Fibroblast of pulmonary artery (primary cell): ENCODE measurements around the gene MEIS3.
"Not testable (repeated sequence)": the region's sequence is repeated elsewhere in the genome, so short reads cannot be mapped to it uniquely, and the experiment has no call there.

Experiments used
- DNase-seq: peaks from one replicate; pipeline ENCODE4 v3.0.0-alpha.2; 2010; ENCODE audit warnings: low read depth
- H3K4me3 ChIP-seq: replicated peaks from 2 replicates; pipeline ENCODE4 v1.5.1; 2011; ENCODE audit warnings: low read depth, mild to moderate bottlenecking, control low read depth, low read length, moderate library complexity
- CTCF ChIP-seq: IDR thresholded peaks from 2 replicates; pipeline ENCODE4 v1.5.1; 2011; ENCODE audit warnings: mild to moderate bottlenecking, control low read depth, low read length, inconsistent platforms; ENCODE audit errors: missing control alignments

Gene MEIS3

DNA sequence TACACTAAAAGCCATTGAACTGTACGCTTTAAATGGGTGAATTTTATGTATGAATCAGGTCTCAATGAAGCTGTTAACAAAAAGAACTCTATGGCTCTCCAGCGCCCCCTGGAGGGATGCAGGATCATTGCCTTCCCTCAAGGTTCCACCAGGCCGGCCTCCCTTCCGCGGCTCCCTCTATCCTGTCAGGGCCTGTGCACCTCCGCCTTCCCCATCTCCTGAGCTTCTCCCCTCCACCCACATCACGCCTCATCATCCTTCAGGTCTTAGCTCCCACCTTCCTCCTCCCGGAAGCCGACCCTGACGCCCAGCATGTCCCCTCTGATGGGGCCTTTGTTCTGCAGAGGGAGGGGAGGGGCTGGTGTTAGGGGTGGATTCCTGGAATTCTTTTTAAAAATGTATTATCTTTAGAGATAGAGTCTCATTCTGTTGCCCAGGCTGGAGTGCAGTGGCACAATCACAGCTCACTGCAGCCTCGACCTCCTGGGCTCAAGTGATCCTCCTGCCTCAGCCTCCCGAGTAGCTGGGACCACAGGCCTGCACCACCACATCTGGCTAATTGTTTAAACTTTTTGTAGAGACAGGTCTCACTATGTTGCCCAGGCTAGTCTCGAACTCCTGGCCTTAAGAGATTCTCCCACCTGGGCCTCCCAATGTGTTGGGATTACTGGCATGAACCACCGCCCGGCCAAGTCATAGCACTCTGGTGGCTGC lies 27.7 kb downstream of the MEIS3 start:
- no peak overlapping the region for H3K4me3 ChIP-seq
- DNase-seq, result peak; percentile 79
- TF ChIP-seq CTCF, result peak; percentile 94

- no peak overlapping the region for H3K4me3 ChIP-seq
These were observed 28.5 kb downstream of the MEIS3 start for GRCh38 chr19:47390533-47391488.

GRCh38 chr19:47389150-47389556 lies 30.2 kb downstream of the MEIS3 start:
- TF ChIP-seq CTCF, result no peak
- H3K4me3 ChIP-seq, result no peak overlapping the region
- DNase-seq, result peak; percentile 29

More at GRCh38 chr19:47390533-47391488, 28.5 kb downstream of the MEIS3 start:
- no peak for DNase-seq
- TF ChIP-seq CTCF, result no peak

- not testable (repeated sequence) for H3K4me3 ChIP-seq, DNase-seq
These were observed 30.6 kb downstream of the MEIS3 start for GRCh38 chr19:47388721-47389120.

DNA sequence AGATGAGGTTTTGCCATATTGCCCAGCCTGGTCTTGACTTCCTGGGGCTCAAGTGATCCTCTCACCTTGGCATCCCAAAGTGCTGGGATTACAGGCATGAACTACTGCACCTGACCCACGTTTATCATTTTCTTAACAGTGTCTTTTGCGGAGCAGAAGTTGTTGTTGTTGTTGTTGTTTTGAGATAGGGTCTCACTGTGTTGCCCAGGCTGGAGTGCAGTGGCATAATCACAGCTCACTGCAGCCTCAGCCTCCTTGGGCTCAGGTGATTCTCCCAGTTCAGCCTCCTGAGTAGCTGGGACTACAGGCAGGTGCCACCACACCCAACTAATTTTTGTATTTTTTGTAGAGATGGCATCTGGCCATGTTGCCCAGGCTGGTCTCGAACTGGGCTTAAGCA lies 31.7 kb downstream of the MEIS3 start:
- not testable (repeated sequence) for DNase-seq, H3K4me3 ChIP-seq

DNA sequence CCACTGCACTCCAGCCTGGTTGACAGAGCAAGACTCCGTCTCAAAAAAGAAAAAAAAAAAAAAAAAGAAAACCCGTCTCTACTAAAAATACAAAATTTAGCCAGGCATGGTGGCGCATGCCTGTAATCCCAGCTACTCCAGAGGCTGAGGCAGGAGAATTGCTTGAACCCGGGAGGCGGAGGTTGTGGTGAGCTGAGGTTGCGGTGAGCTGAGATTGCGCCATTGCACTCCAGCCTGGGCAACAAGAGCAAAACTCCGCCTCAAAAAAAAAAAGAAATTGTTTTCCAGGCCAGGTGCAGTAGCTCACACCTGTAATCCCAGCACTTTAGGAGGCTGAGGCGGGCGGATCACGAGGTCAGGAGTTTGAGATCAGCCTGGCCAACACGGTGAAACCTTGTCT lies 32.7 kb downstream of the MEIS3 start:
- H3K4me3 ChIP-seq, DNase-seq: not testable (repeated sequence)

GRCh38 chr19:47384533-47384932 lies 34.8 kb downstream of the MEIS3 start:
- not testable (repeated sequence) for DNase-seq, H3K4me3 ChIP-seq

- not testable (repeated sequence) for DNase-seq, H3K4me3 ChIP-seq
These were observed 35.4 kb downstream of the MEIS3 start for GRCh38 chr19:47383890-47384289.

GRCh38 chr19:47381653-47382279 lies 37.6 kb downstream of the MEIS3 start:
- no peak for TF ChIP-seq CTCF
- no peak overlapping the region for H3K4me3 ChIP-seq
- DNase-seq, result no peak
